Coronary artery (tissue), 2 donors: Measurements from ENCODE around the gene B3GALT5.

Source experiments
- DNase-seq: peaks from one replicate; pipeline ENCODE4 v3.0.0-alpha.2; 2017; ENCODE audit warnings: low spot score
- H3K27ac ChIP-seq, 2 donors: fragments of 200-600 bp; sonication (generic); one replicate each; pipeline ENCODE4 v1.5.1; 2016 to 2019
- H3K4me3 ChIP-seq: fragments of 200-600 bp; sonication (generic); 2 replicates; pipeline ENCODE4 v1.5.1; 2016; ENCODE audit warnings: mild to moderate bottlenecking, moderate library complexity
- TF ChIP-seq, protein P1 (sequence below): fragments of 200-600 bp; sonication (generic); IDR thresholded peaks from one replicate; pipeline ENCODE4 v1.5.1; 2019; ENCODE audit warnings: antibody characterized with exemption

The B3GALT5 gene

DNA sequence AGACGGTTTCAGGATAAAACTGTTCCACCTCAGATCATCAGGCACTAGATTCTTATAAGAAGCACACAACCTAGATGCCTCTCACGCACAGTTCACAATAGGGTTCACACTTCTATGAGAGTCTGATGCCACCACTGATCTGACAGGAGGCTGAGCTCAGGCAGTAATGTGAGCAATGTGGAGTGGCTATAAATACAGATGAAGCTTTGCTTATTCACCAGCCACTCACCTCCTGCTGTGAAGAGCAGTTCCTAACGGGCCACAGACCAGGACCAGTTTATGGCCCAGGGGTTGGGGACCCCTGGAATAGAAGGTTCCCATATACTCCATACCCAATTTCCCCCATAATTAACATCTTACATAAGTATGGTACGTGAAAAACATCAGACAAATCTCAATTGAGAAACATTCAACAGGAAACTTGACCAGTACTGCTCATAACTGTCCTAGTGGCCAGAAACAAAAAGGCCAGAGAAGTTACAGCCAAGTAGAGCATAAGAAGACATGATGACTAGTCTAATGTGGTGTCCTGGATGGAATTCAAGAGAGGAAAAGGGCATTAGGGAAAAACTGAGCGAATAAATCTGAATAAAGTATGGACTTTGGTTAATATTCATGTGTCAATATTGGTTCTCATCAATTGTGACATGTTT, 107.5 kb downstream of the B3GALT5 start:
- no peak for DNase-seq
- TF ChIP-seq, protein P1, sequence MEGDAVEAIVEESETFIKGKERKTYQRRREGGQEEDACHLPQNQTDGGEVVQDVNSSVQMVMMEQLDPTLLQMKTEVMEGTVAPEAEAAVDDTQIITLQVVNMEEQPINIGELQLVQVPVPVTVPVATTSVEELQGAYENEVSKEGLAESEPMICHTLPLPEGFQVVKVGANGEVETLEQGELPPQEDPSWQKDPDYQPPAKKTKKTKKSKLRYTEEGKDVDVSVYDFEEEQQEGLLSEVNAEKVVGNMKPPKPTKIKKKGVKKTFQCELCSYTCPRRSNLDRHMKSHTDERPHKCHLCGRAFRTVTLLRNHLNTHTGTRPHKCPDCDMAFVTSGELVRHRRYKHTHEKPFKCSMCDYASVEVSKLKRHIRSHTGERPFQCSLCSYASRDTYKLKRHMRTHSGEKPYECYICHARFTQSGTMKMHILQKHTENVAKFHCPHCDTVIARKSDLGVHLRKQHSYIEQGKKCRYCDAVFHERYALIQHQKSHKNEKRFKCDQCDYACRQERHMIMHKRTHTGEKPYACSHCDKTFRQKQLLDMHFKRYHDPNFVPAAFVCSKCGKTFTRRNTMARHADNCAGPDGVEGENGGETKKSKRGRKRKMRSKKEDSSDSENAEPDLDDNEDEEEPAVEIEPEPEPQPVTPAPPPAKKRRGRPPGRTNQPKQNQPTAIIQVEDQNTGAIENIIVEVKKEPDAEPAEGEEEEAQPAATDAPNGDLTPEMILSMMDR = no peak
- H3K27ac ChIP-seq = no peak overlapping the region
- no peak overlapping the region for H3K4me3 ChIP-seq

DNA sequence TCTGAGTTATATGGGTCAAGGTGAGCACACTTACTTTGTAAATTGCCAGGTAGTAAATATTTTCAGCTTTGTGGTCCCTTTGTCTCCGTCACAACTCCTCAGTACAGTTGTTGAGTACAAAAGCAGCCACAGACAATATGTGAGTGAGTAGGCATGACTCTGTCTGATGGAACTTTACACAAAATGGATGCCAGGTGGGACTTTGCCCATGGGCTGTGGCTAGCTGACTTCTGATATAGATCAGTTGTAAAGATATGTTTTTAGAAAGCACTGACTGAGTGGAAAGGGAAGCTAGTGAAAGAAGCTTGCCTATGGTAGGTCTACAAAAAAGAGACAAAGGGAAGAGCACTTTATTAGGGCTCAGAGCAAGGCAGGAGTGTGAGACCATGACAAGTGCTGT, 109.1 kb downstream of the B3GALT5 start:
- DNase-seq = no peak
- Histone ChIP-seq H3K4me3 (no peak overlapping the region), H3K27ac (no peak overlapping the region)
- TF ChIP-seq, protein P1 = no peak
